Measurements from ENCODE around the gene B3GALT5.
"Not testable (repeated sequence)": the region's sequence is repeated elsewhere in the genome, so short reads cannot be mapped to it uniquely, and the experiment has no call there.

B3GALT5 gene, protein sequence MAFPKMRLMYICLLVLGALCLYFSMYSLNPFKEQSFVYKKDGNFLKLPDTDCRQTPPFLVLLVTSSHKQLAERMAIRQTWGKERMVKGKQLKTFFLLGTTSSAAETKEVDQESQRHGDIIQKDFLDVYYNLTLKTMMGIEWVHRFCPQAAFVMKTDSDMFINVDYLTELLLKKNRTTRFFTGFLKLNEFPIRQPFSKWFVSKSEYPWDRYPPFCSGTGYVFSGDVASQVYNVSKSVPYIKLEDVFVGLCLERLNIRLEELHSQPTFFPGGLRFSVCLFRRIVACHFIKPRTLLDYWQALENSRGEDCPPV

DNA sequence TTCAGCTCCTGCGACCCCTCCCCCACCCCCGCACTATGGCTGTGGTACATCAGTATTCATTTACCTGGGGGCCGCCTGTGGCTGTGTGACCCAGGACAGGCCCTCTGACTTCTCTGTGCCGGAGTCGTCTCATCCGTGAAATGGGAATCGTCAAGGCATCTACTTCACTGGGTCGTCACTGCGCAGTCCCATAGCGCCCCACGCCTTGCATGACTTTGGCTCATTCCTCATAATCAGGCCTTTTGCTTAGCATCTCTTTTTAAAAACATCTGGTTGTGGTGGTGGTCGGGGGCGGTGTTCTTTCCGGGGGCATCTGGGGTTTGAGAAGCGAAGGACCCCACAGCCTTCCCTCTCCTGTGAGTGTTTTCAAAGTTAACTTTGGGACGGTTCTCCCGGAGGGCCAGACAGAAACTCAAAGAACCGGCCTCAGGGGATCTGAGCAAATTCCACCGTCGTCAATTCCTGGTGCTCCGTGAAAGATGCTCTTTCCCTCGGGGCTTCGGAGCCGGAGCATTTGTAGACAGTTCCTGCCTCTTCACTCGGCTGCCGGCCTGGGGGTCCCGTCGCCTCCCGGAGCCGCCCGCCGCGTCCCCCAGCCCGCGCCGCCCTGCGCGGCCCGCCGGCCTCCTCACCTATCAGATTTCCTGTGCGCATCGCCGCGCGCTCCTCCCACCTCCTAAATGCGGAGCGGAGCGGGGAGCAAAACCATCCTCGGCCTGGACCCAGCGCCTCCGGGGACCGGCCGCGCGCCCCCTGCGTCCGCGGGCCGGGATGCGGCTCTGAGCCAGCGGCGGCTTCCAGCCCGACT, at the start of gene B3GALT5:
Gene B3GALT5 (plus strand): TSS at position 708 of the 808 bp plus-strand sequence. CDS start 47,620 bp downstream, outside the sequence.
- DNase-seq (ENCODE audit: low spot score), result no peak

GRCh38 chr21:39564200-39564599, 48.5 kb upstream of the B3GALT5 start:
- DNase-seq (ENCODE audit: low spot score), result peak; percentile 69

DNA sequence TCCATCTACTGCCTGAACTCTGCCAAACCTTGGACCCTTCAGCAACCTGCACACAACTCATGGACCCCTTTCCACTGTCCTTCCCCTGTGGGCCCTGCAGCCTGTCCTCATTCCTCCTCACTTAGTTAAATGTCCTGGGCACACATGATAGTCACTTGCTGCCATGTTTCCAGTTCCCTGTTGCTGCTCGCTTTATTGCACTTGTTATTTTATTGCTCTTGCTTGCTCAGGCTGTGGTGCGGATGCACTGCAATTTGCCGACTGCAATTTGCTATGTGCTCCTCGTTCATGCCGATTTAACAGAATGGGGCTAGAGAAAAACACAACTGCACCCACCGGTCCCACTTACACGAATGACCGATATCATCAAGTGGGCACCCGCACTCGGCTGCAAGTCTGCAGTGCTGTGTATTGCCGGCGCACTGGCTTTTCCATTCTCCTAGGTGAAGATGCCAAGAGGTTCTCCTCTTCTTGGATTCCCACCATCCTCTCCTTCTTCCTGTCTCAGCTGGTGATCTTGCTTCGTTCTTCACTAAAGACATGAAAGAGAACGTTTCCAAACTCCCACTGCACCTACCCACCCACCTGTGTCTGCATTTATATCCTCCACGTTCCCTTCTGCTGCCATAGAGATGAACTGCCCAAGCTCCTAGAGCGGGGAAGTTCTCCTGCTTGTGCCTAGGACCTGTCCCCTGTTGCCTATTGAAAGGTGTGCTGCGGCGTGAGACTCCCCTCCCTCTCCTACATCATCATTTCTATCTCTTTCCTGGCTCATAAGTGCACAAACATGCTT, 45.4 kb upstream of the B3GALT5 start:
- DNase-seq (ENCODE audit: low spot score), result no peak

DNA sequence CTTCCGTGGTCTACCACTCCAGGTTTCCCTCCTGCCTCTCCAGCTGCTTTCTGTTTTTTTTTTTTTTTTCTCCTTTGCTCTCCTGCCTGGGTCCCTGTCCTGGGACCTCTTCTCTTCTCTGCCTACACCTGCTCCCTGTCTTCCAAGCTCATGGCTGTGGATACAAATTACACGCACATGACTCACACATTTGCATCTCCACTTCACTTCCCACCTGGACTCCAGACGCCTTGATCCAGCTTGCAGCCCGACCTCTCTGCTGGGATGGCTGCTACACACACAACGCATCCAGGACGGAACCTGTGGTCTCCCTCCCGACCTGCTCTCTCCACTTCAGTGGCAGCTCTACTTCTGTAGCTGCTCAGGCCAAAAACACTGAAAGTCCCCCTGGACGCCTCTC, 44.4 kb upstream of the B3GALT5 start:
- no peak for DNase-seq (ENCODE audit: low spot score)

GRCh38 chr21:39575775-39576174, 37.0 kb upstream of the B3GALT5 start:
- no peak for DNase-seq (ENCODE audit: low spot score)

DNA sequence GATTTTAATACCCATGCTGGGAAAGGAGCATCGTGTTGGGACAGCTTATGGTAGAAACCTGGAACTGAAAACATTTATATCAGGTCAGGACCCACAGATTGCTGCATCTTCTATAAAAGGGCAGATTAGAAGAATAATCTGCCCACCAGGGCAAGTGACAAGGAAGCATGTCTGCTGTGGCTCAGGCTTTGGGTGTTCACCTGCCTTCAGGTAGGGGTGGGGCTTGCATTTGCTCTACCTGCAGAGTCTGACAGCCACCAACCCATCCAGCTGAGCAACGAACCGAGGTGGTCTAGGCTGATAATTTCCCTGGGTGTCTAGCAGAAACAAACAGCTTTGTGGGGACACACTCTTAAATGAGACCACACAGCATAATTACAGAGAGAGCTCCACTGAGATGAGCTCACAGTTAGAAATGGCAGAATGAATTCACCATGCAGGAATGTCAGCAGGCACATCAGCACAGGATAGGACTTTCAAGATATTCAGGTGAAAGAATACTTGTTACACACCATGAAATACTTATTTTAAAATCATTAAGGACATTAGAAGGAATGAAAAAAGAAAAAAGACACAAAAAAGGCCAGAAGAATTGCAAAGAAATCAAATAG, 36.1 kb upstream of the B3GALT5 start:
- no peak for DNase-seq (ENCODE audit: low spot score)

GRCh38 chr21:39579734-39580332, 32.9 kb upstream of the B3GALT5 start:
- DNase-seq (ENCODE audit: low spot score), result no peak

DNA sequence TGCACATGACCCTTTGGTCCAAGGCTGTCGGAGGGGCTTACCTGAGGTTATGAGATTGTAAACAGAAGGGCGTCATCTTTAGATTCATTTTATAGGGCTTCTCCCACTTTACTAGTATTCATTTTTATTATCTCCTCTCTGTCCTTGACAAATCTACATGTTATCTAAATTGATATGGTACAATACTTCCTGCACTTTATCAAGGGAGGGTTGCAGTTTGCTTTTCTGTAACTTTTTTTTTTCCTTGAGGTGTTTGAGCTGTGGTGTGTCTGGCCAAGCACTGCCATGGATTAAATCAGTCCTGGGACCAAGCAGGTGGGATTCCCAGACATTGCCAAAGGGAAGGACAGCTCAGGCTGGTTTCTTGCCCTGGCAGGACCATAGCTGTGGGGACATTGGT, 32.0 kb upstream of the B3GALT5 start:
- DNase-seq (ENCODE audit: low spot score), result no peak

DNA sequence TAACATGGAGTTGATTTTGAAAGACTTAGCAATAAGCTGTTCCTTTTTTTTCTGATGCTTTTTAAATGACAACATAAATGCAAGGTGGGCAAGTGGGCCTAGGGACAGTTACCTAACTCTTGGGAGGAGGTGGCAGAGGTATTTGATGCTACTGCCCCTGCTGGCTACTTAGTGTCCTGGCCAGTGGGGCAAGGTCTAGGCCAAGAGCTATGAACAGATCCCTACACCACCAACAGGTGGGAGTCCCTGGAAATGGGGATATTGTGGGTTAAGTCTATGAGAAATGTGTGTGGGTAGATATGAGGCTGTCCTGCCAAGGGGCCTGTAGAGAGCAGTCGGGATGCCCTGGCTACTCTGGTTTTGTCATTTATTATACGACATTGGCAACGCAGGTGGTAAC, 31.3 kb upstream of the B3GALT5 start:
- no peak for DNase-seq (ENCODE audit: low spot score)

DNA sequence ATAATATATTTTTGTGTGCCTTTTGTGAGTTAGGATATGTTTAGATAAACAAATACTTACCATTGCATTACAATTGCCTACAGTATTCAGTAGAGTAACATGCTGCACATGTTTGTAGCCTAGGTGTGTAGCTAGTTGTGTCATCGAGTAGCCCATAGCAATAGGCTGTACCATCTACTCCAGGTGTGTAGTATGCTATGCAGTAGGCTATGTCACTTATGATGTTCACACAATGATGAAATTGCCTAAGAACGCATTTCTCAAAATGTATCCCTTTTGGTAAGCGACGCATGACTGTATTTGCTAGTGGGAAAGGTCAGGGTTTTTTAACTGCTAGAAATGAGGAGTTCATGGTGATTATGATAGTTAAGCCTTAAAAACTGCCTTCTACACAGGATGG, 30.0 kb upstream of the B3GALT5 start:
- no peak for DNase-seq (ENCODE audit: low spot score)

DNA sequence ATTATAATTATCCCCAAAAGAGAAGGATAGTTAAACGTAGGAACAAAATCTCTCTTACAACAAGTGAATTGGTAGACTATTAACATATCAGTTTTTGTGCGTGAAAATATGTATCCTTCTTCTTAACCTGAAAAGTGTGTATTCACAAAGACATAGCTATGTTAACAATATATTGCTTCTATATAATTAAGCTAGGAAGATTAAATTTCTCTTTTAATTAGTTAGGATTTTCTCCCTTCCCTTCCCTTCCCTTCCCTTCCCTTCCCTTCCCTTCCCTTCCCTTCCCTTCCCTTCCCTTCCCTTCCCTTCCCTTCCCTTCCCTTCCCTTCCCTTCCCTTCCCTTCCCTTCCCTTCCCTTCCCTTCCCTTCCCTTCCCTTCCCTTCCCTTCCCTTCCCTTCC, 29.2 kb upstream of the B3GALT5 start:
- not testable (repeated sequence) for DNase-seq (ENCODE audit: low spot score)

- DNase-seq (ENCODE audit: low spot score), result no peak
Observed at GRCh38 chr21:39587376-39587775, 25.4 kb upstream of the B3GALT5 start.

DNA sequence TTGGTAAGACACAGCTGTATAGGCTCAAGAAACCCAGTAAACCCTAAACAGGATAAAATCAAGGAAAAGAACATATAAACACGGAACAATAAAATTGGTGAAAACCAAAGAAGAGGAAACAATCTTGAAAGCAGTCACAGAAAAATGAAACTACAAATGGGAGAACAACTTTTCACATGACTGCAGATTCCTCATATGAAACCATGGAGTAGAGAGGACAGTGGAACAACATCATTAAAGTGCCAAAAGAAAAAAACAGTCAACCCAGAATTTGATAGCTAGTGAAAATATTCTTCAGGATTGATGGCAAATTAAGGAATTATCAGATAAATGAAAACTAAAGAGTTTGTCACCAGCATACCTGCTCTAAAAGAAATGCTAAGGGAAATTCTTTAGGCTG, 23.9 kb upstream of the B3GALT5 start:
- DNase-seq (ENCODE audit: low spot score), result no peak

DNA sequence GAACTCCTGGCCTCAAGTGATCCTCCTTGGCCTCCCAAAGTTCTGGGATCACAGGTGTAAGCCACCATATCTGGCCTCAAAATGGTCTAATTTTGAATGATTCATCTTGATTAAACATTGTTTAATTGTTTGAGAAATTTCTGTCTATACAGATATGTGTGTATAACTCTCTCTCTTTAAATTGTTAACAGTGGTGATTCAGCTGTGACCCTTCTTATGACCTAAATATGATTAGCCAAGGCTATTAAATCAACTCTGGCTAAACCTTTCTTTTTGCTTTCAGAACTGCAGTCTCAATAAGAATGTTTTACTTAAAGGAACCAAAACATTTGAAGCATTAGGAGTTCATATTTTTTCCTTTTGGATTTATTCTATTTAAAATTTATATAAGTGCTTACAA, 19.2 kb upstream of the B3GALT5 start:
- no peak for DNase-seq (ENCODE audit: low spot score)

DNA sequence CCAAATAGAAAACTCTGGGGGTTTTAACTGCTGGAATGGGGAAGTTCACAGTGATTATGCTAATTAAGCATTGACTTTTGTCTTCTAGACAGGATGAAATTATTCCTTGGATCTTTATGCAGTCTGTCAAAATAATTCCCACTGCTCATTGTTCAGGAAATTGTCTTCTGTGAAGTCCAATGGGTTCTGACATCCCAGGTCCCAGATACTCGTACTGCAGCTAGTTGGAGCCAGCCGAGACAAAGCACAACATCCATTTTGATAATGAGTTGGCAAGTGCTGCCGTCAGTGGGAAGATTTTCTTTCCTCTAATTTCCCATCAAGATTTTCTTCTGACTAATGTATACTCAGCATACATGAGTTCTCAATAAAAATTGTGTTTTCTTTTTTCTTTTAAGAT, 17.3 kb upstream of the B3GALT5 start:
- DNase-seq (ENCODE audit: low spot score), result no peak

- DNase-seq (ENCODE audit: low spot score), result peak; percentile 49
Observed at GRCh38 chr21:39597595-39597994, 15.1 kb upstream of the B3GALT5 start.

DNA sequence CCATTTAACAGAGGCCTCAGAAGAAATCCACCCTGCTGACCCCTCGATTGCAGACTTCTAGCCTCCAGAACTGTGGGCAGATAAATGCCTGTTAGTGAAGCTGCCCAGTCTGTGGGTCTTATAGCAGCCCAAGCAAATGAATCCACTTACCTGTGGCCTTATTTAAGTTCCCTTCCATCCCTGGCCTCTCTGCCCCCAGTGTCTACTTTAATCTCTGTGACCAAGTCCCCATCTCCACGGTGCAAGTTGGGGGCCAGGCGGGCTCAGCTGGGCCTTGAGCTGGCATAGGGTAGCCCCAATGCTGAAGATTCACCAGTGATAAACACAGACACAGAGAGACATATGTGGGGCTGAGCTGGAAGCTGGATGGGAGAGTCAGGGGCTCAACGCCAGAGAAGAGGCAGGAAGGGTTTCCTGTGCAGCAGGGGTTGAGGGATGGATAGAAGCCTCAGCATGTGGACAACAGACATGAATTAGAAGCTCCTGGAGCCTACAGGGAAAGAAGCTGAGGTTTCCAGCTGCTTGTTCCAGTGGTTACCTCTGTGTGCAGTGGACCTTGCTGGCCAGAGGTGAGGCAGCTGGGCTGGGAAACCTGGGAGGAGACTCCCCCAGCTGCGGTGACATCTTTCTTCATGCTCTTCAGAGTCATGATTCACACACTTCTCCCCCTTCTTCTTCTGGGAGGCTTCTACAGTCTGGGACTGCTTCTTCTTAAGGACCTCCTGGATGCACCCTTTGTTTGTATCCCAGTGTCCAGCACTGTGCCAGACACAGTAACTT, 13.4 kb upstream of the B3GALT5 start:
- no peak for DNase-seq (ENCODE audit: low spot score)

- no peak for DNase-seq (ENCODE audit: low spot score)
Observed at GRCh38 chr21:39601187-39601928, 11.4 kb upstream of the B3GALT5 start.

- DNase-seq (ENCODE audit: low spot score), result no peak
Observed at GRCh38 chr21:39602076-39602689, 10.6 kb upstream of the B3GALT5 start.

DNA sequence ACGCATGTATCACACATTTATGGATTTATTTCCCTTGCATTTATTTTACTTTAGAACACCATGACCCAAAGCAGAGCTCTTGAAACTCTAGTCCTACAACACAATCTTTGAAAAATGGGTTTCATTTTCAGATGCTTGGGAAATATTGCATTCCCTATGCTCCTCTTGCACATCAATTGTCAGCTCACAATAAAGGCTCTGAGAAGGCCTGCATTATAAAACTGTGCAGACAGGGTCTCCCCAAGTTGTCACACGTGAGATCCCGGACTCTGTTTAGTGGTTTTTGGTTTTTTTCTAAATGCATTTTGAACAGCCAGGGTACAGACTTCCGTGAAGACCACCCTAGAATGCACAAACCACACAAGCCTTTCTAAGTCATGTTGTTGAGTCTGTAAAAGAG, 9.9 kb upstream of the B3GALT5 start:
- DNase-seq (ENCODE audit: low spot score), result no peak

Measured in Ammon's horn (tissue), 1 donor.